ENCODE measurements around the gene SDSL. TPM values are rescaled to one million over a fixed set of nuclear protein-coding genes. Genes with fewer than 3 reads are reported as not detected.

SDSL gene
- total and polyA plus RNA-seq, 10 of the 15 experiments (the other 5 are each of a cell fraction or from before 2014, with no cell fraction given) = 0.18 to 4.4 (median 1.0) TPM

DNA sequence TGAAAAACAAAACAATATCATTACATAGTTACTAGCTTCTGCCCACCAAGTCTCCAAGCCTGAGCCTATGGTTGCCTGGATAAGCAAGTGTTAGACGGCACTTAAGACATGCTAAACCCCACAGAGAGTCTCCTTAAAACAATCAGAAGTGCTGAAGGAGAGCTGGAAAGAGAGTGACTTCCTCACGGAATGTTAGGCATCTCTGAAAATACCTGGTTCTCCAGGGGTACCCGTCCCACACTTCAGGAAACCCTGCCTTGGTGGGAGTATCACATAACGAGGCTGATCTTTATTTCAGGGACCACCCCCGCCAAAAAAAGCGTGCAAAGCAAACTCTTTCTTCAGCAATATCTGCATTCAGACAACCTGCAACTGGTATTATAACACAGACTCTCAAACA, 31.1 kb downstream of the SDSL start (continued):
- TF ChIP-seq PAX5 (IDR thresholded peaks at IDR 0.05; ENCODE audit: borderline replicate concordance, low read depth, low read length) (no peak), BRCA1 (IDR thresholded peaks at IDR 0.05; ENCODE audit: low read depth, low read length) (no peak), SMAD5 (IDR thresholded peaks at IDR 0.05; ENCODE audit: low read depth) (no peak), ZNF622 (IDR thresholded peaks at IDR 0.05) (no peak), ZNF24 (IDR thresholded peaks at IDR 0.05) (no peak)

DNA sequence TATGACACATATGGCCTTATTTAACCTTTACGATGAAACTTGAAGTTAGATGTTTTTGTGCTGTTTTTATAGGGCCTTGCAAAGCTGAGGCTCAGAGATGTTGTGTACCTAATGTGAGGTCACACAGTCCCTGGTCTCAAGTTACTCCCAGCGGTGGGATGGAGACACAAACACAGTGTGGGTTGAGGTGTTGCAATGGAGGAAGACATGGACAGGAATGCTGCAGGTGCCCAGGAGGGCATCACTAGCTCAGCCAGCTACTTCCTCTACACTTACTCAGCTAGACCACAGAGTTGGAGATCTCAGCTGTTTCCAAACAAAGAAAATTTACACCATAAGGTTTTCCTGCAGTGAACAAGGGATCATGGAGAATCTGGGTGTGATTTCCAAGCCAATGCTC, 34.0 kb downstream of the SDSL start:
- SMC1A ChIA-PET (ENCODE audit: uncharacterized antibody, unreplicated experiment) = interaction anchor here (0.5 to 0.6 kb wide), 2 partner anchors 17 to 412 kb away, joined by 3 read pairs; no protein-coding TSS in a partner anchor
- intact Hi-C loops (cut with micrococcal nuclease; ENCODE audit: unreplicated experiment) = no loop called here

More for the DNA sequence above, 34.0 kb downstream of the SDSL start:
- H3K79me2 ChIP-seq (ENCODE audit: control insufficient read depth, insufficient read depth, low read length) = no peaks in the 10 kb centered on the region
- ChIA-PET POLR2A (no interaction called here), RAD21 (ENCODE audit: unreplicated experiment) (no interaction called here), CTCF (interaction anchor here (0.6 to 1.4 kb wide), 5 partner anchors 13 to 524 kb away, joined by 3 to 5 read pairs (median 4); no protein-coding TSS in a partner anchor)
- no peaks in the 10 kb centered on the region for H3K9me3 ChIP-seq (replicated peaks; ENCODE audit: control insufficient read depth, insufficient read depth, low read length)
- FAIRE-seq (no peak), ATAC-seq (no peak), DNase-seq (ENCODE audit: low read depth, low spot score) (no peak)
- no peaks in the 10 kb centered on the region for H4K20me1 ChIP-seq (ENCODE audit: control insufficient read depth, insufficient read depth)
- H3K4me1 ChIP-seq (ENCODE audit: control insufficient read depth, insufficient read depth, low read length) = no peaks in the 10 kb centered on the region
- in situ Hi-C loops (cut with MboI) = no loop called here
- WGBS (ENCODE audit: insufficient coverage, insufficient replicate concordance, low lambda C conversion rate, missing lambda C conversion rate) = 60% methylated on average over 2 of the region's 2 CpGs
- no peak overlapping the region for H3K4me3 ChIP-seq
- no peak overlapping the region for H3K9ac ChIP-seq (ENCODE audit: control insufficient read depth, insufficient read depth, low read length)
- H2AFZ ChIP-seq (ENCODE audit: control insufficient read depth, low read depth, low read length) = no peak overlapping the region
- H3K27ac ChIP-seq (ENCODE audit: control insufficient read depth, insufficient read depth) = no peak overlapping the region
- no peak overlapping the region for H3K4me2 ChIP-seq (ENCODE audit: control insufficient read depth, insufficient read depth)
- no peak for TF ChIP-seq EP300 (IDR thresholded peaks at IDR 0.05; ENCODE audit: borderline replicate concordance in 1 of 2, control insufficient read depth in 1 of 2, low read depth in 2 of 2, low read length in 2 of 2)
- TF ChIP-seq SIN3A (IDR thresholded peaks at IDR 0.05; ENCODE audit: low read depth, low read length) = no peak
- TF ChIP-seq TBL1XR1 (IDR thresholded peaks at IDR 0.05; ENCODE audit: low read depth, low read length) = no peak
- TF ChIP-seq, protein P1, sequence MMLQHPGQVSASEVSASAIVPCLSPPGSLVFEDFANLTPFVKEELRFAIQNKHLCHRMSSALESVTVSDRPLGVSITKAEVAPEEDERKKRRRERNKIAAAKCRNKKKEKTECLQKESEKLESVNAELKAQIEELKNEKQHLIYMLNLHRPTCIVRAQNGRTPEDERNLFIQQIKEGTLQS (IDR thresholded peaks at IDR 0.05; ENCODE audit: borderline replicate concordance, extremely low read depth, low read depth, low read length) = no peak
- no peak for TF ChIP-seq BMI1 (IDR thresholded peaks at IDR 0.05; ENCODE audit: borderline replicate concordance)
- no peak for TF ChIP-seq JUND (IDR thresholded peaks at IDR 0.05; ENCODE audit: low read depth, low read length)
- no peak for TF ChIP-seq ESRRA (IDR thresholded peaks at IDR 0.05; ENCODE audit: low read length)
- no peak for TF ChIP-seq BHLHE40 (IDR thresholded peaks at IDR 0.05; ENCODE audit: borderline replicate concordance in 1 of 2, low read depth in 2 of 2, low read length in 1 of 2)
- no peak for TF ChIP-seq FOXM1 (IDR thresholded peaks at IDR 0.05; ENCODE audit: low read depth, low read length)
- TF ChIP-seq, protein P2, sequence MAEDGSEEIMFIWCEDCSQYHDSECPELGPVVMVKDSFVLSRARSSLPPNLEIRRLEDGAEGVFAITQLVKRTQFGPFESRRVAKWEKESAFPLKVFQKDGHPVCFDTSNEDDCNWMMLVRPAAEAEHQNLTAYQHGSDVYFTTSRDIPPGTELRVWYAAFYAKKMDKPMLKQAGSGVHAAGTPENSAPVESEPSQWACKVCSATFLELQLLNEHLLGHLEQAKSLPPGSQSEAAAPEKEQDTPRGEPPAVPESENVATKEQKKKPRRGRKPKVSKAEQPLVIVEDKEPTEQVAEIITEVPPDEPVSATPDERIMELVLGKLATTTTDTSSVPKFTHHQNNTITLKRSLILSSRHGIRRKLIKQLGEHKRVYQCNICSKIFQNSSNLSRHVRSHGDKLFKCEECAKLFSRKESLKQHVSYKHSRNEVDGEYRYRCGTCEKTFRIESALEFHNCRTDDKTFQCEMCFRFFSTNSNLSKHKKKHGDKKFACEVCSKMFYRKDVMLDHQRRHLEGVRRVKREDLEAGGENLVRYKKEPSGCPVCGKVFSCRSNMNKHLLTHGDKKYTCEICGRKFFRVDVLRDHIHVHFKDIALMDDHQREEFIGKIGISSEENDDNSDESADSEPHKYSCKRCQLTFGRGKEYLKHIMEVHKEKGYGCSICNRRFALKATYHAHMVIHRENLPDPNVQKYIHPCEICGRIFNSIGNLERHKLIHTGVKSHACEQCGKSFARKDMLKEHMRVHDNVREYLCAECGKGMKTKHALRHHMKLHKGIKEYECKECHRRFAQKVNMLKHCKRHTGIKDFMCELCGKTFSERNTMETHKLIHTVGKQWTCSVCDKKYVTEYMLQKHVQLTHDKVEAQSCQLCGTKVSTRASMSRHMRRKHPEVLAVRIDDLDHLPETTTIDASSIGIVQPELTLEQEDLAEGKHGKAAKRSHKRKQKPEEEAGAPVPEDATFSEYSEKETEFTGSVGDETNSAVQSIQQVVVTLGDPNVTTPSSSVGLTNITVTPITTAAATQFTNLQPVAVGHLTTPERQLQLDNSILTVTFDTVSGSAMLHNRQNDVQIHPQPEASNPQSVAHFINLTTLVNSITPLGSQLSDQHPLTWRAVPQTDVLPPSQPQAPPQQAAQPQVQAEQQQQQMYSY (CRISPR knock-in tag; IDR thresholded peaks at IDR 0.05) = no peak
- TF ChIP-seq PML (IDR thresholded peaks at IDR 0.05; ENCODE audit: low read length) = no peak
- no peaks in the 10 kb centered on the region; a peak in 1 of 4 replicates for H3K27me3 ChIP-seq (replicated peaks in 1 of 2; ENCODE audit: control insufficient read depth in 2 of 2, insufficient read depth in 2 of 2, low read length in 1 of 2)
- BruUV-seq (replicated peaks) = no TSS peak
- no peaks in the 10 kb centered on the region for H3K36me3 ChIP-seq (ENCODE audit: control insufficient read depth in 2 of 2, insufficient read depth in 2 of 2, low read length in 1 of 2)
